Small intestine (tissue), 7 donors: ENCODE measurements around the gene SYNE1. TPM values are rescaled to one million over a fixed set of nuclear protein-coding genes. Genes with fewer than 3 reads are reported as not detected.

ENCODE experiments used
- DNase-seq, 2 donors: peaks; one replicate each; pipeline versions ENCODE4 v3.0.0 to v3.0.0-alpha.2; 2013
- FAIRE-seq: peaks from 2 replicates; lab custom pipeline; 2012; peaks lifted over from hg19 to GRCh38; lab: Jason Lieb, UNC
- H3K27ac ChIP-seq, 3 donors: one replicate each; pipeline ENCODE4 v1.5.1; 2013; ENCODE audit warnings: low read length in 2 of 3, mild to moderate bottlenecking in 2 of 3, control low read depth in 1 of 3, inconsistent platforms in 1 of 3, low read depth in 1 of 3, moderate library complexity in 1 of 3
- H3K27me3 ChIP-seq, 3 donors: one replicate each; pipeline ENCODE4 v1.6.1; 2013; ENCODE audit warnings: low read length in 3 of 3, inconsistent platforms in 1 of 3; ENCODE audit not compliant: control insufficient read depth in 3 of 3, insufficient read depth in 3 of 3
- H3K36me3 ChIP-seq, 3 donors: one replicate each; pipeline ENCODE4 v1.6.1; 2013; ENCODE audit warnings: low read length in 3 of 3, inconsistent platforms in 1 of 3, low read depth in 1 of 3, mild to moderate bottlenecking in 1 of 3, moderate library complexity in 1 of 3; ENCODE audit not compliant: control insufficient read depth in 3 of 3, insufficient read depth in 2 of 3
- H3K4me1 ChIP-seq, 3 donors: one replicate each; pipeline ENCODE4 v1.6.1; 2013; ENCODE audit warnings: low read length in 2 of 3, inconsistent platforms in 1 of 3, low read depth in 1 of 3, mild to moderate bottlenecking in 1 of 3, moderate library complexity in 1 of 3; ENCODE audit not compliant: control insufficient read depth in 3 of 3, insufficient read depth in 2 of 3
- H3K4me3 ChIP-seq, 3 donors: one replicate each; pipeline ENCODE4 v1.5.1; 2013; ENCODE audit warnings: low read length in 3 of 3, control low read depth in 1 of 3, inconsistent platforms in 1 of 3, low read depth in 1 of 3, mild to moderate bottlenecking in 1 of 3, moderate library complexity in 1 of 3
- H3K9me3 ChIP-seq, 2 donors: one replicate each; pipeline ENCODE4 v1.6.1; 2013; ENCODE audit warnings: low read depth in 1 of 2, low read length in 1 of 2; ENCODE audit not compliant: control insufficient read depth in 2 of 2, insufficient read depth in 1 of 2
- WGBS, 3 donors: extraction: QIAGEN DNeasy Blood & Tissue Kit; methylation state at CpG; one replicate each; pipeline ENCODE4 v1.1.7; 2013; 5-methylcytosine and 5-hydroxymethylcytosine counted together
- polyA plus RNA-seq, 4 donors: library from polyadenylated mRNA; stranded (reverse) in 3 of 4; unstranded in 1 of 4; fragments of 200-250 nt in 3 of 4; fragments of 120-200 nt in 1 of 4; gene quantifications; one replicate each; pipeline versions ENCODE4 v1.2.1 to v1.2.3, GENCODE V29; 2013
- donor health status: healthy with polysubstance abuse.
- donor health status: control.
- donor health status: control.
- donor health status: Bipolar disorder and iron deficiency.
- donor health status: healthy.

The SYNE1 gene
- polyA plus RNA-seq, 4 donors, result 4.0 to 18.9 (median 9.1) TPM

DNA sequence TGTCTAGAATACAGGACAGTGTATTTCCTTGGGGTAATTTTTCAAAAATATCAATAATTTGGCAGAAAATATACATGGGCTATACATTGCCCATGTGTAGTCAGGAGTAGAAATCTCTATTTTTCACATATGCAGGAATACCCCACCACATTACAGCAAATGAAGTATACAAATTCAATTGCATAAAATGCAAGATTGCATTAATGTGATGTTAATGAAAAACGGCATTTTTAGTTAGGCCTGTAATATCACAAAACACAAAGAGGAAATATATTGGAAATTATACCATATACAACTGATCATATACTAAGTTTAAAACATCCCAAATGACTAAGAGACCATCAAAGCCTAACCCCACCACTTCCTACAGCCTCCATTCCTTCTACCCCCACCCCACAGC, 154.9 kb downstream of the SYNE1 start:
- Histone ChIP-seq H3K36me3 (no peaks in the 10 kb centered on the region), H3K4me3 (no peak overlapping the region), H3K4me1 (peaks cover 0 to 2% (median 0%) of the 10 kb centered on the region in 3 donors), H3K27me3 (no peaks in the 10 kb centered on the region), H3K27ac (no peak overlapping the region), H3K9me3 (peaks cover 0 to 3% of the 10 kb centered on the region in 2 donors)
- DNase-seq, result no peak
- 73 to 91% (median 86%) methylated on average over 1 of the region's 1 CpG for WGBS, 3 donors
- FAIRE-seq, result no peak

DNA sequence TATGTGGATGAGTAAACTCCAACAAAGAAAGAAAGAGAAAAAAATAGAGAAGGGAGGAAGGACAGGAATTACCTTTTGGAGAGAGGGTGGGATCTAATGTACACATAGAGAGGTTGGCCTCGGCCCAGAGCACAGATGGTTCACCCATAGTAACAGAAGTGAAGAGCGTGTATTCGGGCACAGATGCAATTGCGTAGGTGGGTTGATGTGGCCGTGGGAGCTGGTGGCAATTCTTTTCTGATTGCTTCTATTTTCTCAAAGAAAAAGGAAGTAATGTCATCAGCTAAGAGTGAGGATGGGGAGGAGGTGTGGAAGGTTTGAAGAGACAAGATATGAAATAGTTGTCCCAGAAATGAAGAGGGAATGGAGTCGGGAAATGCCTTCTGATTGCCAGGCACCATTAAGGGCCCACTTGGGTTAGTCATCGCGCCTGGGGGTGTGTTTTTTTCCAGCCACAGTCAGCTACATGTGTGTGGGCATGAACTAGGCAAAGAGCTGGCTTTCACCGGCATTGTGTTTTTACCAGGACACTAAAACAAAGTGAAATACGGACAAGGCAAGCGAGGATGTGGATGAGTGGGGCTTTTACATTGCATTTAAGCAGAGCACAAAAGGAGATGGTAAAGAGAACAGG, 158.7 kb downstream of the SYNE1 start:
- FAIRE-seq (no peak), DNase-seq (no peak)
- Histone ChIP-seq H3K27me3 (no peaks in the 10 kb centered on the region), H3K27ac (no peak overlapping the region), H3K36me3 (no peaks in the 10 kb centered on the region), H3K4me1 (no peaks in the 10 kb centered on the region), H3K4me3 (no peak overlapping the region), H3K9me3 (peaks cover 0 to 3% of the 10 kb centered on the region in 2 donors)
- 88 to 91% (median 91%) methylated on average over 11 of the region's 11 CpGs for WGBS, 3 donors

DNA sequence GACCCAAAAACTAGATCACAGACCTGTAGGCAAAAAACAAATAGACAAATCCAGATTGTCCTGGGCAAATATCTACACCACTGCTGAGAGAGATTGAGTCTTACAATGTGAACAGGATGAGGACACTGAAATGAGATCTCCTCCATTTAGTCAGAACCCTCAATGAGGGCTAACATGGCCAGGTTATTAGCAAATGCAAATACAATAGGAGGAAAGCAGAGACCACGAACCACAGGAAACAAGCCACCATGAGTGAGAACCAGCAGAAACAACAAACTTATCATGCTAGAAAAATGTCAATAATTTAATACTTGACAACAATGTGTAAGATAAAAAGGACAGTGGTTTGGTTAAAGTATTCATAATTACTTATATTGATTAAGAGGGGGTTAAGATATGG, 162.8 kb downstream of the SYNE1 start:
- no peak overlapping the region for H3K27ac ChIP-seq
- no peaks in the 10 kb centered on the region for H3K4me1 ChIP-seq
- WGBS, 3 donors, result 56 to 70% (median 63%) methylated on average over 1 of the region's 1 CpG
- H3K9me3 ChIP-seq, result peaks cover 0 to 3% of the 10 kb centered on the region in 2 donors
- no peak overlapping the region for H3K4me3 ChIP-seq
- no peaks in the 10 kb centered on the region for H3K27me3 ChIP-seq
- FAIRE-seq (no peak), DNase-seq (no peak)
- H3K36me3 ChIP-seq, result no peaks in the 10 kb centered on the region

DNA sequence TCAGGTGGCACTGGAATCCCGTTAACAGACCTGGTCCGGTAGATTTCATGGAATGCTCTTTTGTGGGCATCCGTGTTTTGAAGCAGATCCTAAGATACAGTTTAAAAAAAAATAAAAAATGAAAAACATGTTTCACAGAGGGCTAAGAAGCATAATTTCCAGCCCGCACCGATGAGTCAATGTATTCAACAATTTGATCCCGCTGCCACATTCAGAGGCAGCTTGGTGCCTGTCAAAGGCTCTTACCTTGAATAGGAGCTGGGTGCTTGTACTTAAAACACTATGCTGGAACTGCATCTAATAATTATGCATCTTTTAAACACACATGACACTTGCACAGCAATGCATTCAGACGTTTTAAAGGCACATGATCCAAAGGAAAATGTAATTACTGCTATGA, 164.8 kb downstream of the SYNE1 start:
- H3K27ac ChIP-seq, result no peak overlapping the region
- H3K4me3 ChIP-seq, result no peak overlapping the region
- no peak for FAIRE-seq
- DNase-seq, result no peak
- no peaks in the 10 kb centered on the region for H3K9me3 ChIP-seq
- H3K27me3 ChIP-seq, result no peaks in the 10 kb centered on the region
- no peaks in the 10 kb centered on the region for H3K36me3 ChIP-seq
- WGBS, 3 donors, result 82 to 87% (median 84%) methylated on average over 7 of the region's 7 CpGs
- H3K4me1 ChIP-seq, result no peaks in the 10 kb centered on the region

DNA sequence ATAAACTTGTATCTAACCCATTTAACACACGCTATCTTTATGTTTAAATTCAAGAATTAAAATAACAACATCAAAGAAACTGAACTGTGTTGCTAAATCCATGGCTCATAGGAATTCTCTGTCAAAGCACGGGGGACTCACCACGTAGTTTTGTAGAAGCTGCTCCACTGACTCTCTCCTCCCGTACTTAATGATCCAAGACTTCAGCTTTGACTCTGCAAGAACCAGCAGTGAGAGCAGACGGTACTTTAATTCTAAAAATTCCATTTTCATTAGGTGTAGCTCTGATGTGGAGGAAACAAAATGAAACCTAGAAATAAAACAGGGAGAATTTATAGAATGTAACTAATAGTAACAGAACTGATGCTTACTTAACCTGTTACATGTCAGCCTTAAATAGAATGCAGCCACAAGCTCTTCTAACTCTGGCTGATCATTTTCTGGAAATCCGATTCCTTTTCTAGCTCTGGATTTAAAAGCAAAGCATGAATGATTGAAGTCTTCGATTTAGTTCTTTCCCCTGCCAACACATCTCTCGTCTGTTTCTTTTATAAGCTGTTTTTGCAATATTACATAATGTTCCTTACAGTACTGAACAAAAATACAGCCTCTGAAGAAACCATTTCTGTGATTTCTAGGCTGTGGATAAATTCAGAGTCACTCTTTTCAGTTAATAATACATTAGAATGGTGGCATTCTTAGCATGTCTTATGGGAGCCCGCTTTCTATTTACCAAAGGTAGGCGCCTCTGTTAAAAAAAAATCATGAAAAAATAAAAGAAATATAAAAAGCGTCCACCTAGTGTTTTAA, 165.5 kb downstream of the SYNE1 start:
- DNase-seq (no peak), FAIRE-seq (no peak)
- 70 to 78% (median 77%) methylated on average over 11 of the region's 11 CpGs for WGBS, 3 donors
- no peaks in the 10 kb centered on the region for H3K27me3 ChIP-seq
- H3K27ac ChIP-seq, result no peak overlapping the region
- H3K9me3 ChIP-seq, result no peaks in the 10 kb centered on the region
- H3K4me1 ChIP-seq, result no peaks in the 10 kb centered on the region
- H3K36me3 ChIP-seq, result no peaks in the 10 kb centered on the region
- no peak overlapping the region for H3K4me3 ChIP-seq

DNA sequence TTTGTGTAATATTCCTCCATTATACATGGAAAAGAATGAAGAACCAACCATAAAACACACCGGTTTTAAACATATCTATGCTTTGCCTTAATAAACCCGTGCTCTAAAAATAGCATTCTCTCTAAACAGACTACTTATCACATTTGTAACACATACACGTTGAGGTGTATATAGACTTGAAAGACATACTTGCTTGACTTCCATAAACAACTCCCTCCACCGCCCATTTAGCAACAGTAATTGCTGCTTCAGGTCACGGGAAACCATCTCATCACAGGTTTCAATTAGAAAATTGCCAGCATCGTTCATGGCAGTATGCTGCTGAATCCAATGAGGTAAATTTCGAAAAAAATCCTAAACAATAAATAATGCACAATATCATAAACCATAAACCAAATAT, 174.0 kb downstream of the SYNE1 start:
- 65 to 70% (median 70%) methylated on average over 7 of the region's 7 CpGs for WGBS, 3 donors
- Histone ChIP-seq H3K27me3 (no peaks in the 10 kb centered on the region), H3K4me3 (no peak overlapping the region), H3K27ac (no peak overlapping the region), H3K4me1 (no peaks in the 10 kb centered on the region), H3K36me3 (no peaks in the 10 kb centered on the region), H3K9me3 (no peaks in the 10 kb centered on the region)
- DNase-seq (no peak), FAIRE-seq (no peak)

DNA sequence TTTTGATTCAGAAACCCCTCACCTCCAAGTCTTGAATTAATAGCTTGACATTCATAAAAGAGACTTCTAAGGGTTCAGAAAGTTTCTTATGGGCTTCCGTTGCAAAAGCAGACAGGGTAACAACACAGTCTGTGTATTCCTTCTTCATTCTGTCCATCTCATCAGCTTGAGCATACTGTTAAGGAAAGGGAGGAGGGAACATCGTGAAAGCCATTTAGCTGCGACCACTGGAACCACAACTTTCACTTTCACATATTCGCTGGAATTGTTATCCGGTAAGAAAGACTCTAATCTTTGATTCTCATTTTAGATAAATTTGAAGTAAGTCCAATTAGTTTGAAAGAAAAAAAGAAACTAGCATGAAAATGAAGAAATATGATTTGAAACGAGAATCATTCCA, 174.4 kb downstream of the SYNE1 start:
- WGBS, 3 donors, result 37 to 48% (median 45%) methylated on average over 6 of the region's 6 CpGs
- H3K9me3 ChIP-seq, result no peaks in the 10 kb centered on the region
- no peaks in the 10 kb centered on the region for H3K27me3 ChIP-seq
- no peaks in the 10 kb centered on the region for H3K4me1 ChIP-seq
- no peak overlapping the region for H3K27ac ChIP-seq
- FAIRE-seq (no peak), DNase-seq (no peak)
- no peaks in the 10 kb centered on the region for H3K36me3 ChIP-seq
- H3K4me3 ChIP-seq, result no peak overlapping the region

DNA sequence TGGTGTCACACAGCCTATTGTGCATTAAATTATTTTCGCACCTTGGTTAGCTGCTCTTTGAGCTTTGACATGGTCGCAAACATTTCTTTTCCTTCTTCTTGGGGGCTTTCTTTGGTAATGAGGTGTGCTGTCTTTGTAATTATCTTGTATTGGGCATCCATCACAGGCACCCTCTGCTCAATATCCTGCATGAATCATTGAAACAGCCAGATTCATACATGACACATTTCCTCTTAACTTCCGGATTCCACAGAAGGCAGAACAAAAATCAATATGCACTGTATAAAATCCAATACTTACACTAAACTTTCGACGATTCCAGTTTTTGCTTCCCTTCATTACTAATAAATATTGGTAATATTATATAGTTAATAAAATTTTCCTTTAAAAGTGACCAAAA, 175.6 kb downstream of the SYNE1 start:
- Histone ChIP-seq H3K9me3 (no peaks in the 10 kb centered on the region), H3K27me3 (no peaks in the 10 kb centered on the region), H3K36me3 (no peaks in the 10 kb centered on the region), H3K27ac (no peak overlapping the region), H3K4me3 (no peak overlapping the region), H3K4me1 (no peaks in the 10 kb centered on the region)
- DNase-seq (no peak), FAIRE-seq (no peak)
- WGBS, 3 donors, result 72 to 77% (median 75%) methylated on average over 5 of the region's 5 CpGs
